IMR-90 (cell line): ENCODE data around the gene INTS3. TPM values are rescaled to one million over a fixed set of nuclear protein-coding genes. Genes with fewer than 3 reads are reported as not detected.

Experiments
- BHLHE40 ChIP-seq: fragments of 150-350 bp; IDR thresholded peaks from 2 replicates; pipeline ENCODE4 v1.6.1; 2016; ENCODE audit warnings: mild to moderate bottlenecking, low read depth, low read length
- FOS ChIP-seq: fragments of 150-350 bp; IDR thresholded peaks from 2 replicates; pipeline ENCODE4 v1.6.1; 2016; ENCODE audit warnings: low read depth, low read length
- MAZ ChIP-seq: IDR thresholded peaks from 2 replicates; pipeline ENCODE4 v1.6.1; 2012; ENCODE audit warnings: low read depth, mild to moderate bottlenecking, low read length, improper control_type of control experiment, moderate library complexity, borderline replicate concordance
- NFE2L2 ChIP-seq: fragments of 150-350 bp; IDR thresholded peaks from 2 replicates; pipeline ENCODE4 v1.6.1; 2016; ENCODE audit warnings: low read depth, mild to moderate bottlenecking, low read length
- RAD21 ChIP-seq: IDR thresholded peaks from 2 replicates; pipeline ENCODE4 v1.6.1; 2012; ENCODE audit warnings: low read length, improper control_type of control experiment
- RCOR1 ChIP-seq: IDR thresholded peaks from 2 replicates; pipeline ENCODE4 v1.6.1; 2012; ENCODE audit warnings: mild to moderate bottlenecking, low read length, improper control_type of control experiment; ENCODE audit not compliant: insufficient replicate concordance
- RFX5 ChIP-seq: IDR thresholded peaks from 2 replicates; pipeline ENCODE4 v1.8.0; 2012; ENCODE audit warnings: low read depth, mild to moderate bottlenecking, low read length, moderate library complexity
- SMC3 ChIP-seq: fragments of 150-350 bp; IDR thresholded peaks from 2 replicates; pipeline ENCODE4 v1.6.1; 2016; ENCODE audit warnings: low read depth, mild to moderate bottlenecking, antibody characterized with exemption, low read length, moderate library complexity
- polyA plus RNA-seq, 3 experiments: library from polyadenylated mRNA; depleted of rRNA; stranded (reverse); fragments of >200 nt; gene quantifications; 2 replicates each; pipeline ENCODE4 v1.2.3, GENCODE V29; 2012; ENCODE audit warnings: low replicate concordance in 1 of 3
- total RNA-seq: library from RNA; depleted of rRNA; stranded (reverse); fragments of >200 nt; gene quantifications from 2 replicates; pipeline ENCODE4 v1.2.3, GENCODE V29; 2012

INTS3 gene
- total and polyA plus RNA-seq, 2 of the 4 experiments (the other 2 are of a cell fraction) = 33.5 to 59.4 TPM

DNA sequence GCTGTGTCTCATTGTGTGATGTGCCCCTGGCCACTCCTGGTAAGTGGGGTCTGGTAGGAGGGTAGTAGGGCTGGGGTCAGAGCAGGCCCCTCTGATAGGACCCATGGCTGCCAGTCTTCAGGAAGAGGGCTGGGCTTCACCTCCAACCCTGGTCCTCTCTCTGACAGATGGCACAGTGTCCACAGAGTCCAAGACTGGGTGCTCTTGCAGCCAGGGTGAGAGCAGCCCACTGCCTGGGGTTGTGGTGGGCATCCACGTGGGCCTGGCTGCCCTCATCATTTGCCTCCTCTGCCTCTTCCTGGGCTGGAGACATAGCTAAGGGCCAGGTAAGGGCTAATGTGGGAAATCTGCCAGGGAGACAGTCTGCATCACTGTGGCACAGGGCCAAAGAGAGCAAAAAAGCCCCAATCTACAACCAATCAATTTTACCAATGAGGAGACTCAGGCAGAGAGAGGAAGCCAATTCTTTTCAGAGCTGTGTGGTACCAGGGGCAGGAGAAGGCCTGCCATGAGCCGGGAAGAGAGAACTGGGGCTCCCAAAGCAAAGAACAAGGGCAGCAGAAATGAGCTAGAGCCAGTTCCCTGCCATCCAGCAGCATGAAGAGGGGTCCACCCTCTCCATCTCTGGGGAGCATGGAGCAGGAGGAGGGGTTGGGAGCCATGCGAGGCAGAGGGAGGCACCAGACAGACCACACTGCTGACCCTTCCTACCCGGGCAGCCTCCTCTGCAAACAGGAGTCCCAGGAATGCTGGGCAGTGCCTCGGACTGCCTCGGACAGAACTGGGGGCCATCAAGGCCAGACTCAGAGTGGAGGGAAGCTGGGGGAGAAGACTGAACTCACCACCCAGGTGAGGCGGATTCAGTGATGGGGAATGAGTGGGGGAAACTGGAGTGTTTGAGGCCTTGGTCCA is 74.2 kb downstream of the INTS3 start (continued):
- TF ChIP-seq RFX5 = no peak
- no peak for TF ChIP-seq BHLHE40
- TF ChIP-seq FOS = no peak
- TF ChIP-seq RCOR1 = no peak
- TF ChIP-seq MAZ = no peak
- no peak for TF ChIP-seq SMC3
- no peak for TF ChIP-seq RAD21
- no peak for TF ChIP-seq NFE2L2
